Measurements from ENCODE around the gene SCAMP1. TPM values are rescaled to one million over a fixed set of nuclear protein-coding genes. Genes with fewer than 3 reads are reported as not detected.

The SCAMP1 gene
- total and polyA plus RNA-seq, 4 experiments from 2014 or later: 28.9 to 38.3 (median 31.7) TPM

- H3K4me1 Mint-ChIP-seq: peaks cover 9 to 20% (median 10%) of the 10 kb centered on the region in 4 donors
- no peak overlapping the region for H3K27ac Mint-ChIP-seq
- Histone ChIP-seq H3K4me3 (ENCODE audit: low read length in 2 of 2) (no peak overlapping the region), H3K9me3 (ENCODE audit: control insufficient read depth in 1 of 2, low read length in 2 of 2) (no peaks in the 10 kb centered on the region), H3K4me1 (ENCODE audit: insufficient read depth, low read length) (peaks cover 9% of the 10 kb centered on the region), H3K27ac (ENCODE audit: low read depth, low read length) (no peak overlapping the region), H3K27me3 (ENCODE audit: insufficient read depth, low read length) (peaks cover 7% of the 10 kb centered on the region), H3K36me3 (ENCODE audit: insufficient read depth, low read length) (no peaks in the 10 kb centered on the region)
- no peak for DNase-seq
- H3K4me3 Mint-ChIP-seq: peak overlapping the region in 1 of 8 donors; percentile 64
- ChIA-PET CTCF (ENCODE audit: partially characterized antibody) (interaction anchor here (0.6 kb wide), 1 partner anchor 143 kb away, joined by 3 read pairs; no protein-coding TSS in a partner anchor), POLR2A (ENCODE audit: partially characterized antibody) (no interaction called here)
- H3K27me3 Mint-ChIP-seq: peaks cover 29 to 56% of the 10 kb centered on the region in 2 donors
- H3K36me3 Mint-ChIP-seq: no peaks in the 10 kb centered on the region
- intact Hi-C loops (cut with micrococcal nuclease): no loop called here
- no peaks in the 10 kb centered on the region for H3K9me3 Mint-ChIP-seq
Measured at GRCh38 chr5:78508186-78508765, 147.9 kb downstream of the SCAMP1 start.

DNA sequence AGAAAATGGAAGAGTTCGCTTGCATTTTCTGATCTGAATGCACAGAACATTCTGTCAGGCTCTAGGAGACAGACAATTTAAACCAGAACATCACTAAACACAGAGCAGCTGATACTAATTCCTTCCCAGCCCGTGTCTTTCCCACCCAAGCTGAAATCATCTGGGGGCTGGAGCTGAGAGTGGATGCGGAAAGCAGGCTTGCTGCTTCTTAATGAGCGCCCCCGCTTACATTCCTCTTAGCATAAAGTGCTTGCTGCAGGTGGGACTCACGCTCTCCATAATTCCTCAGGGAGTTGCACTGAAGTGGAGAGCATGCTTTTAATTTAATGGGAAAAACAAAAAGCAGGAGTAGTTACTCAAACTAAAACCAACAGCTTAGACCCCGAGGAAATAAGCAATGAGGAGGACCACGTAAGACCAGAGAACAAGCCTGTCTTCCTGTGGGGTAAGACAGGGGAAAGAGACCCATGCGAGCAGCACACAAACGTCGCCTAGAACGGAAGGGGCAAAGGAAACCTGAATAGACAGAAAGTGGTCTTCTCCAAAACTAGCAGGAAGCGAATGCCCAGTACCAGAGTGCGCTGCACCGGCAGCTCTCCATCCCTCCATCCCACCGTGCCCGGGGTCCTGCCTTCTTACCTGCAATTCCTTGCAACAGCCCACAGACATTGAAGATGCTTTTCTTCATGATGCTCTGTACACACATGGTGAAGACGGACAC is 148.9 kb downstream of the SCAMP1 start:
- Mint-ChIP-seq H3K4me1 (peaks cover 9 to 20% (median 10%) of the 10 kb centered on the region in 4 donors), H3K27me3 (peaks cover 37 to 53% of the 10 kb centered on the region in 2 donors), H3K27ac (peak overlapping the region in 3 of 7 donors; percentile 5 to 76 (median 9)), H3K9me3 (no peaks in the 10 kb centered on the region), H3K4me3 (peak overlapping the region; percentile 67 to 88 (median 84)), H3K36me3 (no peaks in the 10 kb centered on the region)
- intact Hi-C loops (cut with micrococcal nuclease): no loop called here
- Histone ChIP-seq H3K4me1 (ENCODE audit: insufficient read depth, low read length) (peaks cover 9% of the 10 kb centered on the region), H3K36me3 (ENCODE audit: insufficient read depth, low read length) (no peaks in the 10 kb centered on the region), H3K27me3 (ENCODE audit: insufficient read depth, low read length) (peaks cover 7% of the 10 kb centered on the region), H3K4me3 (ENCODE audit: low read length in 2 of 2) (peak overlapping the region; percentile 17 to 62), H3K9me3 (ENCODE audit: control insufficient read depth in 1 of 2, low read length in 2 of 2) (no peaks in the 10 kb centered on the region), H3K27ac (ENCODE audit: low read depth, low read length) (no peak overlapping the region)
- ChIA-PET CTCF (ENCODE audit: partially characterized antibody) (interaction anchor here (0.7 kb wide), 1 partner anchor 106 kb away, joined by 3 read pairs; no protein-coding TSS in a partner anchor), POLR2A (ENCODE audit: partially characterized antibody) (no interaction called here)
- peak in 1 of 5 donors; percentile 6 for DNase-seq

DNA sequence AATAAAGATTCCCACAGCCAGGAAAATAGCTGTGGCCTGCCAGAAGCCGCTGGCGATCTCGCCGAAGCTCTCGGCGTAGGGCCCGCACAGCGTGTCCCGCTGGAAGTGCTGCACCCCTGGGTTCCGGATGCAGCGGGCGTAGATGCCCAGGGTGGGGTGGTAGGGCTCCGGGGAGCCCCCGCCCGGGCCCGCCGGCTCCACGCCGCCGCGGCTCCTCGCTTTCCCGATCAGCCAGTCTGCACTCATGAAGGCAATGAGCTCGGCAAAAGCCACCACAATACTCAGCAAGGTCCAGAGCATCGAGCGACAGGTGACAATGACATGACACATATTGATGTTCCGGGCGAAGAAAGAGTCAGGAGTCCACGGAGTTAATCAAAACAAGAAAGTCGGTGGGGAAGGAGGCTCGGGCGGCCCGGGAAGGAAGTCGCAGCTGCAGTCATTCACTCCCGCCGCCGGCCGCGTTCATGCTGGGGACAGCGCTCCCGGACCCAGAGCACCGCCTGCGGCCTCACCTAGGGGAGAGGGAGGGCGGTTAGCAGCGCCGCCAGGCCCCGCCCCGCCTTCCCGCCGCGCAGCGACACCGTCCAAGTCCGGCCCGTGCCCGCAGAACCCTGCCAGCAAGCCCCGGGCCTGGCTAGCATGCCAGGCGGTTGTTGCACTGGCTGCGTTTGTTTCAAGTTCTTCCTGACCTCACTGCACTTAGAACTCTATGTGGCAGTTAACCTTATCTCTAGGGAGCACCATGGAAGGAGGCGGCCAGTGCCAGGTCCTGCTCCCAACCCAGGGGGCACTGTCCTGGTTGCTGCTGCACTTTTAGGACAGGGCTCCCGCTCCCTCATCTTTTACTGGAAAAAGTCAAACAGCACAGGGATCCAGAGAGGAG is 149.7 kb downstream of the SCAMP1 start:
- Histone ChIP-seq H3K27ac (ENCODE audit: low read depth, low read length) (no peak overlapping the region), H3K27me3 (ENCODE audit: insufficient read depth, low read length) (peaks cover 7% of the 10 kb centered on the region), H3K4me3 (ENCODE audit: low read length in 2 of 2) (peak overlapping the region; percentile 17 to 62), H3K4me1 (ENCODE audit: insufficient read depth, low read length) (peaks cover 9% of the 10 kb centered on the region), H3K9me3 (ENCODE audit: control insufficient read depth in 1 of 2, low read length in 2 of 2) (no peaks in the 10 kb centered on the region), H3K36me3 (ENCODE audit: insufficient read depth, low read length) (no peaks in the 10 kb centered on the region)
- ChIA-PET POLR2A (ENCODE audit: partially characterized antibody) (no interaction called here), CTCF (ENCODE audit: partially characterized antibody) (interaction anchor here (0.7 kb wide), 1 partner anchor 106 kb away, joined by 3 read pairs; no protein-coding TSS in a partner anchor)
- peak overlapping the region in 2 of 7 donors; percentile 25 to 76 for H3K27ac Mint-ChIP-seq
- H3K4me3 Mint-ChIP-seq: peak overlapping the region; percentile 71 to 88 (median 84)
- no peaks in the 10 kb centered on the region for H3K9me3 Mint-ChIP-seq
- intact Hi-C loops (cut with micrococcal nuclease): no loop called here
- no peaks in the 10 kb centered on the region for H3K36me3 Mint-ChIP-seq
- DNase-seq: peak in 4 of 5 donors; percentile 9 to 18 (median 17)
- H3K4me1 Mint-ChIP-seq: peaks cover 9 to 20% (median 10%) of the 10 kb centered on the region in 4 donors
- peaks cover 40 to 59% of the 10 kb centered on the region in 2 donors for H3K27me3 Mint-ChIP-seq

DNA sequence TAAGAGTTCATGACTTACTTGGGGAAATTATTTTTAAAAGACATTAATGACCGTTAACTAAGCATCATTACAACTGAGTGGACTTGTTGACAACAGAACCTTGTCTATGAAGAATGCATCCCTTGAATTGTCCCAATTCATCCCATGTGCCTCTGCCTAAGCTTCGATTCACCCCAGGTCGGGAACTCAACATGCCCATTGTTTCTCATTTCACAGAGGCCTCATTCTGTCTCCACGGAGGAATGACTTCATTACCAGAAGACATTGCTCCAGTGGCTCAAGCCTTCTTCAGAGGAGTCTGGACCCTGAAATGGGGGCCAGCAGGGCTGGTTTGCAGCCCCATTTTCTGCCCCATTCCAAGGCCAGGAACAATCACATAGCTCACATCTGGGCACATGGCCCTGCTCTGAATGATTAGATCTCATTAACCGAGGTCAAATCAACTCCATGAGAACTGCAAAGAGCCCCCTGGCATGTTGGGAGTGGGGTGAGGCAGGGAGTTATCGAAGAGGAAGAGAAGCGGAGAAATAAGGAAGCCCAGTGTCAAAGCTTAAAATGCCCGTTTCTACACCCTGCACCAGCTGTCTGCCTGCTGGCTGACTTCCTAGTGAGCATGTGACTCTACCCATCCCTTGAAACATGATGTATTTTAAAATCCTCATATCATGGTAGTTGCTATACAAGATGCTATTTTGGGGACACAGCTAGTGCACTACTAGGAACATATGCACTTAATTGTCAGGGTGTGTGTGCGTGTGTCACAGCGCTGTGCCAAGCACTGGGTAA is 150.9 kb downstream of the SCAMP1 start:
- H3K36me3 Mint-ChIP-seq: no peaks in the 10 kb centered on the region
- Histone ChIP-seq H3K36me3 (ENCODE audit: insufficient read depth, low read length) (no peaks in the 10 kb centered on the region), H3K27me3 (ENCODE audit: insufficient read depth, low read length) (peaks cover 7% of the 10 kb centered on the region), H3K27ac (ENCODE audit: low read depth, low read length) (no peak overlapping the region), H3K4me3 (ENCODE audit: low read length in 2 of 2) (no peak overlapping the region), H3K9me3 (ENCODE audit: control insufficient read depth in 1 of 2, low read length in 2 of 2) (no peaks in the 10 kb centered on the region), H3K4me1 (ENCODE audit: insufficient read depth, low read length) (peaks cover 9% of the 10 kb centered on the region)
- no peaks in the 10 kb centered on the region for H3K9me3 Mint-ChIP-seq
- H3K4me3 Mint-ChIP-seq: peak overlapping the region in 4 of 8 donors; percentile 23 to 84 (median 58)
- no peak overlapping the region for H3K27ac Mint-ChIP-seq
- ChIA-PET POLR2A (ENCODE audit: partially characterized antibody) (no interaction called here), CTCF (ENCODE audit: partially characterized antibody) (no interaction called here)
- H3K4me1 Mint-ChIP-seq: peaks cover 9 to 20% (median 10%) of the 10 kb centered on the region in 4 donors
- DNase-seq: no peak
- peaks cover 41 to 64% of the 10 kb centered on the region in 2 donors for H3K27me3 Mint-ChIP-seq
- intact Hi-C loops (cut with micrococcal nuclease): no loop called here

DNA sequence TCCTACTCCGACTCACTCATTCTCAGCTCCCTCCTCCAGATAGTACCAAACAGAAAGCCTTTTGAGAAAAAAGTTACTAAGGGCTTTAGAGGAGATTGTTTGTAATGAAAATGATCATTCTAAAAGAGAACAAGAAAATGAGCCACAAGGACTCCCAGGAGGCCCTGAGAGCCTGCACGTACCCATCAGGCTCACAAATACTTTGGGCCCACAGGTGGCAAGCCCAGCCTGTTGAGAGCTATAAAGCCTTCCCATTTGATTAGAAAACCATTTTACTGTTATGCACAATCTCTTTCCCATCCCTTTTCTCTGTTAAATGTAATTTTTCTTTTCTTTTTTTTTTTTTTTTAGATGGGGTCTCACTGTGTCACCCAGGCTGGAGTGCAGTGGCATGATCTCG is 152.0 kb downstream of the SCAMP1 start:
- Mint-ChIP-seq H3K4me3 (no peak overlapping the region), H3K9me3 (no peaks in the 10 kb centered on the region), H3K27me3 (peaks cover 41 to 67% of the 10 kb centered on the region in 2 donors), H3K27ac (no peak overlapping the region), H3K36me3 (no peaks in the 10 kb centered on the region), H3K4me1 (peaks cover 9 to 20% (median 10%) of the 10 kb centered on the region in 4 donors)
- H3K36me3 ChIP-seq (ENCODE audit: insufficient read depth, low read length): no peaks in the 10 kb centered on the region
- peaks cover 9% of the 10 kb centered on the region for H3K4me1 ChIP-seq (ENCODE audit: insufficient read depth, low read length)
- DNase-seq: no peak
- intact Hi-C loops (cut with micrococcal nuclease): no loop called here
- no peaks in the 10 kb centered on the region for H3K9me3 ChIP-seq (ENCODE audit: control insufficient read depth in 1 of 2, low read length in 2 of 2)
- CTCF ChIA-PET (ENCODE audit: partially characterized antibody): interaction anchor here (0.9 kb wide), 1 partner anchor 9 kb away, joined by 3 read pairs; no protein-coding TSS in a partner anchor
- POLR2A ChIA-PET (ENCODE audit: partially characterized antibody): no interaction called here
- peaks cover 7% of the 10 kb centered on the region for H3K27me3 ChIP-seq (ENCODE audit: insufficient read depth, low read length)
- no peak overlapping the region for H3K27ac ChIP-seq (ENCODE audit: low read depth, low read length)
- no peak overlapping the region for H3K4me3 ChIP-seq (ENCODE audit: low read length in 2 of 2)

DNA sequence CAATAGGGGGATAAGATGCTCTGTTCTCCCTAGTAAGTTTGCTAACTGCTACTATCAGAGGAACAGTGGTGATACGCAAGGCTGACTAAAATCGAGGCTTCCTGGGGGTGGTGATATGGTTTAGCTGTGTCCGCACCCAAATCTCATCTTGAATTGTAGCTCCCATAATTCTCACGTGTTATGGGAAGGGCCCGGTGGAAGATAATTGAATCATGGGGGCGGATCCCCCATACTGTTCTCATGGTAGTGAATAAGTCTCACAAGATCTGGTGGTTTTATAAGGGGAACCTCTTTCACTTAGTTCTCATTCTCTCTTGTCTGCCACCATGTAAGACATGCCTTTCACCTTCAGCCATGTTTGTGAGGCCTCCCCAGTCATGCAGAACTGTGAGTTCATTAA is 153.0 kb downstream of the SCAMP1 start:
- Histone ChIP-seq H3K9me3 (ENCODE audit: control insufficient read depth in 1 of 2, low read length in 2 of 2) (no peaks in the 10 kb centered on the region), H3K27ac (ENCODE audit: low read depth, low read length) (no peak overlapping the region), H3K4me3 (ENCODE audit: low read length in 2 of 2) (no peak overlapping the region), H3K36me3 (ENCODE audit: insufficient read depth, low read length) (no peaks in the 10 kb centered on the region), H3K27me3 (ENCODE audit: insufficient read depth, low read length) (peaks cover 7% of the 10 kb centered on the region), H3K4me1 (ENCODE audit: insufficient read depth, low read length) (peaks cover 9% of the 10 kb centered on the region)
- CTCF ChIA-PET (ENCODE audit: partially characterized antibody): no interaction called here
- no peaks in the 10 kb centered on the region for H3K9me3 Mint-ChIP-seq
- peaks cover 38 to 61% of the 10 kb centered on the region in 2 donors for H3K27me3 Mint-ChIP-seq
- no peaks in the 10 kb centered on the region for H3K36me3 Mint-ChIP-seq
- intact Hi-C loops (cut with micrococcal nuclease): no loop called here
- no peak for DNase-seq
- H3K27ac Mint-ChIP-seq: no peak overlapping the region
- POLR2A ChIA-PET (ENCODE audit: partially characterized antibody): no interaction called here
- H3K4me3 Mint-ChIP-seq: no peak overlapping the region
- peaks cover 9 to 20% (median 10%) of the 10 kb centered on the region in 4 donors for H3K4me1 Mint-ChIP-seq

All from CD4-positive, alpha-beta memory T cell (primary cell).